ENCODE measurements around the gene ROR1.

Gene ROR1

GRCh38 chr1:63880958-63881576, 107.2 kb downstream of the ROR1 start:
- no peak overlapping the region for H3K9ac ChIP-seq (ENCODE audit: low read depth, low read length)
- H3K4me3 ChIP-seq (ENCODE audit: low read depth, low read length): no peak overlapping the region
- H3K27me3 ChIP-seq (ENCODE audit: control insufficient read depth, insufficient read depth, low read length): no peaks in the 10 kb centered on the region
- no peaks in the 10 kb centered on the region for H3K36me3 ChIP-seq (ENCODE audit: control insufficient read depth, insufficient read depth, low read length)
- no peaks in the 10 kb centered on the region for H3K9me3 ChIP-seq (ENCODE audit: control insufficient read depth, insufficient read depth, low read length)
- peaks cover 19% of the 10 kb centered on the region for H3K4me1 ChIP-seq (ENCODE audit: control insufficient read depth, insufficient read depth, low read length)

GRCh38 chr1:63882048-63882704, 108.4 kb downstream of the ROR1 start:
- H3K9ac ChIP-seq (ENCODE audit: low read depth, low read length): no peak overlapping the region
- no peaks in the 10 kb centered on the region for H3K27me3 ChIP-seq (ENCODE audit: control insufficient read depth, insufficient read depth, low read length)
- H3K4me1 ChIP-seq (ENCODE audit: control insufficient read depth, insufficient read depth, low read length): peaks cover 19% of the 10 kb centered on the region
- H3K36me3 ChIP-seq (ENCODE audit: control insufficient read depth, insufficient read depth, low read length): no peaks in the 10 kb centered on the region
- no peak overlapping the region for H3K4me3 ChIP-seq (ENCODE audit: low read depth, low read length)
- no peaks in the 10 kb centered on the region for H3K9me3 ChIP-seq (ENCODE audit: control insufficient read depth, insufficient read depth, low read length)

GRCh38 chr1:63883494-63884235, 109.8 kb downstream of the ROR1 start:
- Histone ChIP-seq H3K4me3 (ENCODE audit: low read depth, low read length) (no peak overlapping the region), H3K9ac (ENCODE audit: low read depth, low read length) (no peak overlapping the region), H3K36me3 (ENCODE audit: control insufficient read depth, insufficient read depth, low read length) (no peaks in the 10 kb centered on the region), H3K27me3 (ENCODE audit: control insufficient read depth, insufficient read depth, low read length) (no peaks in the 10 kb centered on the region), H3K4me1 (ENCODE audit: control insufficient read depth, insufficient read depth, low read length) (peaks cover 17% of the 10 kb centered on the region), H3K9me3 (ENCODE audit: control insufficient read depth, insufficient read depth, low read length) (no peaks in the 10 kb centered on the region)

- no peak overlapping the region for H3K9ac ChIP-seq (ENCODE audit: low read depth, low read length)
- no peaks in the 10 kb centered on the region for H3K36me3 ChIP-seq (ENCODE audit: control insufficient read depth, insufficient read depth, low read length)
- peaks cover 14% of the 10 kb centered on the region for H3K4me1 ChIP-seq (ENCODE audit: control insufficient read depth, insufficient read depth, low read length)
- H3K9me3 ChIP-seq (ENCODE audit: control insufficient read depth, insufficient read depth, low read length): no peaks in the 10 kb centered on the region
- no peak overlapping the region for H3K4me3 ChIP-seq (ENCODE audit: low read depth, low read length)
- H3K27me3 ChIP-seq (ENCODE audit: control insufficient read depth, insufficient read depth, low read length): no peaks in the 10 kb centered on the region
These were observed 110.7 kb downstream of the ROR1 start for GRCh38 chr1:63884486-63884885.

GRCh38 chr1:63885899-63886298, 112.1 kb downstream of the ROR1 start:
- H3K27me3 ChIP-seq (ENCODE audit: control insufficient read depth, insufficient read depth, low read length): no peaks in the 10 kb centered on the region
- no peak overlapping the region for H3K9ac ChIP-seq (ENCODE audit: low read depth, low read length)
- no peaks in the 10 kb centered on the region for H3K36me3 ChIP-seq (ENCODE audit: control insufficient read depth, insufficient read depth, low read length)
- peaks cover 16% of the 10 kb centered on the region for H3K4me1 ChIP-seq (ENCODE audit: control insufficient read depth, insufficient read depth, low read length)
- no peaks in the 10 kb centered on the region for H3K9me3 ChIP-seq (ENCODE audit: control insufficient read depth, insufficient read depth, low read length)
- no peak overlapping the region for H3K4me3 ChIP-seq (ENCODE audit: low read depth, low read length)

DNA sequence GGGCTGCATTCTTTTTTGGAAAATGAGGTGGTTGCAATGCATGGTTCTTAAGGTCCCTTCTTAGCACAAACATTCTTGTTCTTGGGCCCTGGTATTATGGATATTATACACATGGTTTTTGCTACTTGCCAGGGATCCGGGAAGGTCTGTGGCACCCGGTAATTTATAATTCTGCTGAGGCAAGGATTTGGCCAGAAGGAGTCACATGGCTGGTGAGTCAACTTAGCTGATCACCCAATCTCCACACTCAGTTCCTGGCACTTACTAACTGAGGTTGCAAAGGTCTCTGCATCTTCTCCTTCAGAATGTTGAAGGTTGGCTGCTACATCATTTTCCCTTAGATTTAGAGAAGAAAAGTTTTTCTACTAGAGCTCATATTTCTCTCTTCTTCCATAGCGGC, 112.5 kb downstream of the ROR1 start:
- no peaks in the 10 kb centered on the region for H3K36me3 ChIP-seq (ENCODE audit: control insufficient read depth, insufficient read depth, low read length)
- peaks cover 20% of the 10 kb centered on the region for H3K4me1 ChIP-seq (ENCODE audit: control insufficient read depth, insufficient read depth, low read length)
- H3K9ac ChIP-seq (ENCODE audit: low read depth, low read length): no peak overlapping the region
- H3K9me3 ChIP-seq (ENCODE audit: control insufficient read depth, insufficient read depth, low read length): no peaks in the 10 kb centered on the region
- no peaks in the 10 kb centered on the region for H3K27me3 ChIP-seq (ENCODE audit: control insufficient read depth, insufficient read depth, low read length)
- no peak overlapping the region for H3K4me3 ChIP-seq (ENCODE audit: low read depth, low read length)

GRCh38 chr1:63887809-63888208, 114.0 kb downstream of the ROR1 start:
- Histone ChIP-seq H3K36me3 (ENCODE audit: control insufficient read depth, insufficient read depth, low read length) (no peaks in the 10 kb centered on the region), H3K27me3 (ENCODE audit: control insufficient read depth, insufficient read depth, low read length) (no peaks in the 10 kb centered on the region), H3K9ac (ENCODE audit: low read depth, low read length) (no peak overlapping the region), H3K4me1 (ENCODE audit: control insufficient read depth, insufficient read depth, low read length) (peaks cover 21% of the 10 kb centered on the region), H3K4me3 (ENCODE audit: low read depth, low read length) (no peak overlapping the region), H3K9me3 (ENCODE audit: control insufficient read depth, insufficient read depth, low read length) (no peaks in the 10 kb centered on the region)

DNA sequence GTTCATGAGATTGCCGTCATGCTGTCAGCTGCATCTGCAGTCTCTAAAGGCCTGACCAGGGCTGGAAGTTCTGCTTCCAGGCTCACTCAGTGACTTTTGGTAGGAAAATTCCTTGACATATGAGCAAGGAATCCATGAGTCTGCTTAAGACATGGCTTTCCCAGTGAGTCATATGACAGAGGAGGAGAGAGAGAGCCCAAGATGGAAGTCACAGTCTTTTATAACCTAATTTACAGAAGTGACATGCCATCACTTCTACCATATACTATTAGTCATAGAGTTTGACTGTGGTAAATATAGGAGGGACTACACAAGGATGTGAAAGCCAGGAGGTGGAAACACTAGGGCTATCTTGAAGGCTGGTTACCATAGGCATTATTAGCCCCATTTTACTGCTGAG, 115.2 kb downstream of the ROR1 start:
- no peaks in the 10 kb centered on the region for H3K27me3 ChIP-seq (ENCODE audit: control insufficient read depth, insufficient read depth, low read length)
- peaks cover 19% of the 10 kb centered on the region for H3K4me1 ChIP-seq (ENCODE audit: control insufficient read depth, insufficient read depth, low read length)
- H3K9me3 ChIP-seq (ENCODE audit: control insufficient read depth, insufficient read depth, low read length): no peaks in the 10 kb centered on the region
- no peak overlapping the region for H3K9ac ChIP-seq (ENCODE audit: low read depth, low read length)
- H3K36me3 ChIP-seq (ENCODE audit: control insufficient read depth, insufficient read depth, low read length): no peaks in the 10 kb centered on the region
- no peak overlapping the region for H3K4me3 ChIP-seq (ENCODE audit: low read depth, low read length)

GRCh38 chr1:63890468-63890867, 116.7 kb downstream of the ROR1 start:
- Histone ChIP-seq H3K27me3 (ENCODE audit: control insufficient read depth, insufficient read depth, low read length) (no peaks in the 10 kb centered on the region), H3K9ac (ENCODE audit: low read depth, low read length) (no peak overlapping the region), H3K4me1 (ENCODE audit: control insufficient read depth, insufficient read depth, low read length) (peaks cover 11% of the 10 kb centered on the region), H3K36me3 (ENCODE audit: control insufficient read depth, insufficient read depth, low read length) (no peaks in the 10 kb centered on the region), H3K9me3 (ENCODE audit: control insufficient read depth, insufficient read depth, low read length) (no peaks in the 10 kb centered on the region), H3K4me3 (ENCODE audit: low read depth, low read length) (no peak overlapping the region)

- no peak overlapping the region for H3K4me3 ChIP-seq (ENCODE audit: low read depth, low read length)
- peaks cover 11% of the 10 kb centered on the region for H3K4me1 ChIP-seq (ENCODE audit: control insufficient read depth, insufficient read depth, low read length)
- H3K27me3 ChIP-seq (ENCODE audit: control insufficient read depth, insufficient read depth, low read length): no peaks in the 10 kb centered on the region
These were observed 117.4 kb downstream of the ROR1 start for GRCh38 chr1:63891060-63891690.

DNA sequence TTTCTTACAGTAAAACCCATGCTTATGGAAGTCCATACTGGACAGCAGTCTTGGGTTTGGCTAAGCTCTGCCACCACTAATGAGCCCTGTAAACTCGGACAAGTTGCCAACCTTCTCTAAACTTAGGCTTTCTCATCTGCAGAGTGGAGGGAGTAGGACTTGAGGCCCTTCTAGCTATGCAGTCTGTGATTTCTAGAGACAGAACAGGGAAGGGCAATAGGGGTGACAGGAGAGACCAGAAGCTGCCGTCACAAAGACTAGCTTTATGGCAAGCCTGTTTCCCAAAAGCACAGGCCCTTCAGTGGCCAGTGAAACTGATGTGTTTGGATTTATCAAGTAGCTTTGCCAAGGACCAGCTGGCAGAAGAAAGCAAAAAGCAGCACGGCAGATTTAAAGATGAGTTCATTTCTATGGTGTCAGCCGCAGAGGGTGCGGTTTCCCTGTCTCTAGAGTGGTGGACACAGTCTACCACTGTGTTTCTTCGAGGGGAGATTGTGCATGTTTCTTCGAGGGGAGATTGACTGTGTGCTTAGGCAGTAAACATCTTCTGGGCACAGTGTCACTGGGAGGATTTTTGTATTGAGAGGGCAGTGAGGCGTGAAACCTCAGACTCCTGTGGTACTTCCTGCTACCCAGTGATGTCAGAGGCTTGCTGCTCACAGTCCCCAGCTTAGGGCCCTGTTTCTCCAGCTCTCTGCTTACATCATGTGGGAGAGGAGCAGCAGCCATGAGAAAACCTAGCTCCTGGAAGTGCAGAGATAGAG, 119.0 kb downstream of the ROR1 start:
- H3K27me3 ChIP-seq (ENCODE audit: control insufficient read depth, insufficient read depth, low read length): no peaks in the 10 kb centered on the region
- no peaks in the 10 kb centered on the region for H3K9me3 ChIP-seq (ENCODE audit: control insufficient read depth, insufficient read depth, low read length)
- no peaks in the 10 kb centered on the region for H3K36me3 ChIP-seq (ENCODE audit: control insufficient read depth, insufficient read depth, low read length)
- no peak overlapping the region for H3K9ac ChIP-seq (ENCODE audit: low read depth, low read length)
- H3K4me1 ChIP-seq (ENCODE audit: control insufficient read depth, insufficient read depth, low read length): peaks cover 11% of the 10 kb centered on the region
- no peak overlapping the region for H3K4me3 ChIP-seq (ENCODE audit: low read depth, low read length)

More at GRCh38 chr1:63891060-63891690, 117.4 kb downstream of the ROR1 start:
- Histone ChIP-seq H3K9ac (ENCODE audit: low read depth, low read length) (no peak overlapping the region), H3K9me3 (ENCODE audit: control insufficient read depth, insufficient read depth, low read length) (no peaks in the 10 kb centered on the region), H3K36me3 (ENCODE audit: control insufficient read depth, insufficient read depth, low read length) (no peaks in the 10 kb centered on the region)
